Right renal pelvis (tissue), 4 donors: ENCODE data around the gene ZNF33B. TPM values are rescaled to one million over a fixed set of nuclear protein-coding genes. Genes with fewer than 3 reads are reported as not detected.
"Not testable (repeated sequence)": the region's sequence is repeated elsewhere in the genome, so short reads cannot be mapped to it uniquely, and the experiment has no call there.

Source experiments
- DNase-seq, 4 donors: peaks; one replicate each; pipeline ENCODE4 v3.0.0-alpha.2; 2013; ENCODE audit warnings: low read depth in 4 of 4, low spot score in 3 of 4, missing footprints in 1 of 4
- polyA plus RNA-seq, 4 donors: library from polyadenylated mRNA; unstranded; fragments of 120-200 nt; gene quantifications; one replicate each; pipeline ENCODE4 v1.2.1, GENCODE V29; 2013; ENCODE audit not compliant: insufficient read length in 4 of 4

The ZNF33B gene
- polyA plus RNA-seq = 10 to 100 TPM; 37.9 to 52.1 (median 44.5) TPM

DNA sequence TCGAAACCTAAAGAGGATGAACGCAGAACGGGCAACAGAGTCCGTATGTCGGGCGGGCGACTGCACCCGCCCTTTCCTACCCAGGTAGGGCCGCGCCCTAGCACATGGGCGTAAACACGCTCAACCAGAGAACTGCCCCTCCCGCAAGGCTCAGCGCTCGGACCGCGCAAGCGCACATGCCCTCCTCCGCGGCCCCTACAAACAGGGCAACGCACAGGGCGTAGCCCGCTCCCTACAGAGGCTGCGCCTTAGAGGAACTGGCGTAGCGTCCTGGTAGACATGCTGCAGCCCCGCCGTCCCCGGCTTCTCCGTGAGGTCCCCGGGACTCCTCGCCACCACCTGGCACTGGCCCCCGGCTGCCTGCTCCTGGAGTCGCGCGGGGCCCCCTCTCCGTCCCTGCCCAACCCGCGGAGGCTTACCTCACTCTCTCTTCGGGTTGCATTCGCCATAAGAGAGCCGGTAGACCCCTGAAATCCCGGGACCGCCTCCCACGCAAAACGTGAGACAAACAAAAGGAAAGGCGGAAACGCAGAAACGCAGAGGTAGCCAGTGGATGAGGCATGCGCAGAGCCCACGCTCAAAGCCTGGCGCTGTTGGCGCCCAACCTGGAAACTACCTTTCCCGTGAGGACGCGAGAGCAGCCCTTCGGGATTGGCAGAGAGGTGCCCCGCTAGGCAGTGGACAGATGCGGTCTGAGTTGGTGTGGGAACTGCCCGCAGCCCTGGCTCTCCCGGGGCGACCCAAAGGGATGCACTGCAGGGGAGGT lies at the start of gene ZNF33B:
Gene ZNF33B, minus strand, starts transcription at position 516 of the 766 bp plus-strand sequence. CDS start 1,642 bp downstream, outside the sequence.
- peak; percentile 83 to 91 (median 89) for DNase-seq

DNA sequence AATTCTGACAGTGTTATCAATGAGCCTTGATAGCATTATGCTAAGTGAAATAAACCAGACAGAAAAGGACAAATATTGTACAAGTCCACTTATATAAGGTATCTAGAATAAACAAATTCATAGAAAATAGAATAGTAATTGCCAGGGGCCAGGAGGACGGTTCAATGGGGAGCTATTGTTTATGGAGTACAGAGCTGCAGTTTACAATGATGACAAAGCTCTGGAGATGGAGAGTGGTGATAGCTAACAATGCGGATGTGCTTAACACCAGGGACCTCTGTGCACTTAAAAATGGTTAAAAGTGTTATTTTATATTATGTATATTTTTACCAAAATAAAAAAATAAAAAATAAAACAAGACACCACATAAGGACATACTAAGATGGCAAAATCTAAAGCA lies 46.1 kb upstream of the ZNF33B start:
- no peak for DNase-seq

DNA sequence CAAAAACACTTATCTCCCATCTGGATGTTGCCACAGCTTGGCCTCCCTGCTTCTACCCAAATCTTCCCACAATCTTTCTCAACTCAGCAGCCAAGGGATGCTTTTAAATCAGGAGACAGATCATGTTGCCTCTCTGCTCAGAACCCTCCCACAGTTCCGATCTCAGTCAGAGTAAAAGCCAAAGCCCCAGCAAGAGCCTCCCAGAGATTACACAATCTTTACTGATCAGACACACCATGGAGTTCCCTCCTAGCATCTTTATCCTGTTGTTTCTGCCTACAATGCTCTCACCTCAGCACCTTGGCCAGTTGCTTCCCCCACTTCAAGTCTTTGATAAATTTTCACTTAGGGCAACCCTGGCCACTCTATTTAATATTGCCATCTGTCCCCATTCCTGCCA lies 41.9 kb upstream of the ZNF33B start:
- DNase-seq = no peak

DNA sequence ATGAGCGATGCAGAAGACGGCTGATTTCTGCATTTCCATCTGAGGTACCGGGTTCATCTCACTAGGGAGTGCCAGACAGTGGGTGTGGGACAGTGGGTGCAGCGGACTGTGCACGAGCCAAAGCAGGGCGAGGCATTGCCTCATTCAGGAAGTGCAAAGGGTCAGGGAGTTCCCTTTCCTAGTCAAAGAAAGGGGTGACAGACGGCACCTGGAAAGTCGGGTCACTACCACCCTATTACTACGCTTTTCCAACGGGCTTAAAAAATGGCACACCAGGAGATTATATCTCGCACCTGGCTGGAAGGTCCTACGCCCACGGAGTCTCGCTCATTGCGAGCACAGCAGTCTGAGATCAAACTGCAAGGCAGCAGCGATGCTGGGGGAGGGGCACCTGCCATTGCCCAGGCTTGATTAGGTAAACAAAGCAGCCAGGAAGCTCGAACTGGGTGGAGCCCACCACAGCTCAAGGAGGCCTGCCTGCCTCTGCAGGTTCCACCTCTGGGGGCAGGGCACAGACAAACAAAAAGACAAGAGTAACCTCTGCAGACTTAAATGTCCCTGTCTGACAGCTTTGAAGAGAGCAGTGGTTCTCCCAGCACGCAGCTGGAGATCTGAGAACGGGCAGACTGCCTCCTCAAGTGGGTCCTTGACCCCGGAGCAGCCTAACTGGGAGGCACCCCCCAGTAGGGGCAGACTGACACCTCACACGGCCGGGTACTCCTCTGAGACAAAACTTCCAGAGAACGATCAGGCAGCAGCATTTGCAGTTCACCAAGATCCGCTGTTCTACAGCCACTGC lies 27.0 kb upstream of the ZNF33B start:
- not testable (repeated sequence) for DNase-seq

DNA sequence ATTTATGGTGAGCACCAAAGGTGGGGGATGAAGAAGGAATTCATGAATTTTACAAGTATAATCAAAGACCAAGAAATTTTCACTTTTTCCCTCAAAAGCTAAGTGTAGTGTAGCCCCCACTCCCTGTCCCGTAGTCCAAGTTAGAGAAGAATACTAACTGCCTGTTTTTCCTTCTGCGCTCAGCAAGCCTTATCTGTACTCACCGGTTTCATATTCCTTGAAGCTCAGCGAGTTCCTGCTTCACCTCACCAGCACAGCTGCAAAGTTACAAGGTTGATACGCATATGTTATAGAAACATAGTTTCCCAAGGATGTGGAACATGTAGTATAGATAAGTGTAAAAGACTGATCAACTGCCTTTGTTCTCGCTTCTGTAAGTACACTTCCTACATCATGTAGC lies 16.0 kb upstream of the ZNF33B start:
- DNase-seq = no peak

DNA sequence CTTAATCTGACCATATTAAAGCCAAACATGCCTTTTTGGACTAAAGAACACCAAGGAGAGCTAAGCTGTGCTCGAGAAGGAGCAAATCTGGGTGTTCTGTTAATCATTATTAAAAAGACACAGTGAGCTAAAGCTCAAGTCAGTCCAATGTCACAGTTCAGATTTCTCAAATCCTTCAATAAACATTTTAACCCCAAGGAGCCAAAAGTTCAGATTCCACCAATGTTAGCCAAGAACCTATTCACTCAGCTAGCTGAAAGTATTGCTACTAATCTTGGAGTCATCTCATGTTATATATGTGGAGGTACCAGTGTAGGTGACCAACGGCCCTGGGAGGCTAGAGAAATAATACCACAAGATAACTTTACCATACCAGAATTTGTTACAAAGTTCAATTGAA lies 14.5 kb upstream of the ZNF33B start:
- DNase-seq = no peak

DNA sequence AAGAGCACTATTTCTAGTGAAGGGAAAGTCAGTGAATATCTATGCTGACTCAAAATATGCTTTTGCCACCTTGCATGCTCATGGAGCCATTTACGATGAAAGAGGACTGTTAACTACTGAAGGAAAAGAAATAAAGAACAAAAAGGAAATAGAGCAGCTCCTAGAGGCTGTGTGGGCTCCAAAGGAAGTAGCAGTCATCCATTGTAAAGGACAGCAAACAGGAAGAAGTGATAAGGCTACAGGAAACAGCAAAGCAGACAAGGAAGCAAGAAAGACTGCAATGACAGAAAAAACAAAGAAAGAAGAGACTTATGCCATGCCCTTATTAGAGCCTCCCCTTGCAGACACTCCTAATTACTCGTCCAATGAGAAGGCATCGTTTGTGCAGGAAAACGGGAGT lies 12.0 kb upstream of the ZNF33B start:
- DNase-seq = no peak

DNA sequence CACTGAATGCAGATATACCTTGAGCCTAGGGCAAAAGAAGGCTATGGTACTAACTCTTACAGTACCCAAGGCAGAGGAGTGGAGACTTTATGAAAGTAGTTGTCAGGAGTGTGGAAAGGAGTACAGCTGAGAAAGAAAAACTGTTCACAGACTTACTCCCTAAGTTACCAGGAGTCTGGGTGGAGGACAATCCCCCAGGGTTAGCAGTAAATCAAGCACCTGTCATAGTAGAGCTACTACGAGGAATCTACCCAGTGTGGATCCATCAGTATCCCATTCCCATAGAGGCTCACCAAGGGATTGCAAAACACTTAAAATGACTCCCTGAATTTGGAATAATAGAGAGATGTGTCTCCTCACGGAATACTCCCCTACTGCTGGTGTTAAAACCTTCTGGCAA lies 10.1 kb upstream of the ZNF33B start:
- no peak for DNase-seq

DNA sequence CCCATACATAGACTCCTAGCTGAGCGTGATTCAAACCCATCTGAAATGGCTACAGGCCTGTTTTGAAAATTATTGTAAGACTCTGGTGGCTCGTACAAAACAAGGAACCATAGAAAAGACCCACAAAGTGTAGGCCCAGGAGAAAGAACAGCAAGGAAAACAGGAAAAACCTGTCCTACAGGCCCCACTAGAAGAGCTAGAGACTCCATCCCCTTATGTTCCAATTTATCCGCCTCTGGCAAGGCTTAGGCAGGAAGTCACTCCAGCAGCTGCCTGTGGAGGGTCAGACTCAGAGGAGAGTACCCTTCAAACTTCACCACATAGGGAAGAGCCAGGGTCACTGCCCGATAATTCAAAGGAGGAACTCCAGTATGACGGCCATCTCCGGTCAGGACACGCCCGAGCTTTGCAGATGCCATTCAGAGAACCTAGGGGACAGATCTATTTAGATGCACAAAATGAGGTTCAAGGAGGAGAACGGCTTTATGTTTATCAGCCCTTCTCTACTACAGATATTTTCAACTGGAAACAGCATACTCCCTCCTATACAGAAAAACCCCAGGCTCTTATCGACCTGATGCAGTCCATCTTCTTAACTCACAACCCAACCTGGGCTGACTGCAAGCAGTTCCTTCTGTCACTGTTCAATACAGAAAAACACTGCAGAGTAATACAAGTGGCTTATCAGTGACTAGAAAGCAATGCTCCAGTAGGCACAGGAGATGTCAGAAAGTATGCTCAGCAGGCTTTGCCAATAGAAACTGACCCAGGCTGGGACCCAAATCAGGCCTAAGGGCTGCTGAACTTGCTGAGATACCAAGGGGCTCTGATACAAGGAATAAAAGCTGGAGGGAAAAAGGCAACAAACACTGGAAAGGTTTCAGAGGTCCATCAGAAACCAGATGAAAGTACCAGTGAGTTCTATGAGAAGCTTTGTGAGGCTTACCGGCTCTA lies 8.6 kb upstream of the ZNF33B start:
- DNase-seq = peak in 2 of 4 donors; percentile 31 to 38

DNA sequence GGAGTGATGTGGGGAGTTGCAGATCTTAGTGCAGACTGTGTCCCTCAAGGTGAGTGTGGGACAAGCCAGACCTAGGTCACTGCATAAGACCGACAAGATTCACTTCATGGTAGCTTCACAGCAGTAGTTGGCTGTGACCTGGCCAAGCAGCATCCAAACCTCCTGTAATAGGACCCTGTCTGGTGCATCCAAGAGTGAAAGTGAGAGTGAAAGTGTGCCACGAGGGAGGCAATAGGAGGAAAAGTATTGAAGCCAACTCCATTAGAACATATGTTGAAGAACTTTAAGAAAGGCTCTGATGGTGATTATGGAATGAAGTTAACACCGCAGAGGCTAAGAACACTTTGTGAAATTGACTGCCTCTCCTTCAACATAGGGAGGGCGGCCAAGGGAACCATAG lies 7.8 kb upstream of the ZNF33B start:
- no peak for DNase-seq

DNA sequence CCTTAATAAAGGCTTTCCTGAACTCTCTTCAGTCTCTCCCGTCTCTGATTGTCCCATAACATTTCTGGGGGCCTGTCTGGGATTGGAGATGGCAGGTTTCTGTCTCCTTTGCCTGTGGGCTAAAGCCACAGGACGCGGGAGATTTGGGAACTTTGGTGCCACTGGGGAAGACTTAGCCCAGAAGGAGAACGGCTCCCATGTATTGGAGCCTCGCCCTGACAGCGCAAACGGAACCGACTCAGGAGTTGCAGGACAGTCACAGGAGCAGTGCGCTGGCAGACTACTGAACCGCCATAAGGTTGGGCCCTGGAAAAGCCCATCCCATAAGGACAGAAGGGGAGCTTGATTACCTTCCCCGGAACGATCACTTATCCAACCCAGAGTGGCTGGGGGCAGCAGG lies 7.1 kb upstream of the ZNF33B start:
- no peak for DNase-seq

DNA sequence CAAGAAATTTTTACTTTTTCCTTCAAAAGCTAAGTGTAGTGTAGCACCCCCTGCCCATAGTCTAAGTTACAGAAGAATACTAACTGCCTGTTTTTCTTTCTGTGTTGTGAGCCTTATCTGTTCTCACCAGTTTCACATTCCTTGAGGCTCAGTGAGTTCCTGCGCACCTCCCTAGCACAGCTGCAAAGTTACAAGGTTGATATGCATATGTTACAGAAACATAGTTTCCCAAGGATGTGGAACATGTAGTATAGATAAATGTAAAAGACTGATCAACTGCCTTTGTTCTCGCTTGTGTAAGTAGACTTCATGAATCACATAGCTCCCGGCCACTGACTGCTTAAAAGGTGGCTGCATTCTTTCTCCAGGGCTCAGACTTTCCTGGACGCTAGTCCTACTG lies 6.7 kb upstream of the ZNF33B start:
- DNase-seq = no peak

DNA sequence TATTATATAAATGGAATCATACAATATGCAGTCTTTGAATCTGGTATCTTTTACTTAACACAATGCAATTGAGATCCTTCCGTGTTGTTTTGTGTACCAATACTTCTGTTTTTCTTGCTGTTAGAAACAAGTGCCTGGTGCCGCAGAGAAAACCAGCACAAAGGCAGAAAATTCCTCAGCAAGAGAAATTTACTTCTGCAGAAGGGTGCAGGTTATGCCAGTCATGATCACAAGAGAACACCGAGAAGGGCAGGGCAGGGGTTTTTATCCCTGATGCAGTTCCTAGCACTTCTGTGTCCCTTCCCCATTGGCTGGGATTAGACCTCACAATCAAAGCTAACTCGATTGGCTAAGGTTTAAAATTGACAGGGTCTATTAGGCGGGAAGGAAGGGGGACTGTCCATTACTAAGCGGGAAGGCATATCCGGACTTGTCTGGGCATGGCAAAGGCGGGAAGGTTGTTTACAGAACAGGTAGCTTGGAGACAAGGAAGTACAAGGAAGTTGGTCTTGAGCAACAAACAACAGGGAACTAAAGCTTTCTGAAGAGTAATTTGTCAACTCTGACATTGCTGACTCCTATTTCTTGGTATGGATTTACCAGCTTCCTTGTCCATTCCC lies 2.4 kb upstream of the ZNF33B start:
- no peak for DNase-seq

DNA sequence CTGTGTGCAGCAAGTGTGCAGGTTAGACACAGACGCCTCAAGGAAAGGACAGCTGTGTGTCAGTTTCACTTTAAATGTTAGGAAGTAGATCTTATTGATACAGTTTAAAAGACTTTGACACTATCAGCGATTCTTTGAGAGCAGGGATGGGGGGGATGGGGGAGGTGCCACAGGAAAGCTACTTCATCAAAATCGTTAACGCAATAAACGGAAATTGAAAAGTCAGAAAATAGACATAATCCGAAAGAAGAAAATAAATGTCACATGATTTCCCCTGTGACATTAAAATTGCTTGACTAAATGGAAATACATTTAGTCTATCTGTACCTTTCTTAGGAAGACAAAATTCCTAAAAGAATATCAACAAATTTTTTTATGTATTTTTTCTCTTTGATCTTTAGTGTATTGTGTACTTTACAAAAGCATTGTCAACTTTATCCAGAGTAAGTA lies 476 bp upstream of the ZNF33B start:
- no peak for DNase-seq

DNA sequence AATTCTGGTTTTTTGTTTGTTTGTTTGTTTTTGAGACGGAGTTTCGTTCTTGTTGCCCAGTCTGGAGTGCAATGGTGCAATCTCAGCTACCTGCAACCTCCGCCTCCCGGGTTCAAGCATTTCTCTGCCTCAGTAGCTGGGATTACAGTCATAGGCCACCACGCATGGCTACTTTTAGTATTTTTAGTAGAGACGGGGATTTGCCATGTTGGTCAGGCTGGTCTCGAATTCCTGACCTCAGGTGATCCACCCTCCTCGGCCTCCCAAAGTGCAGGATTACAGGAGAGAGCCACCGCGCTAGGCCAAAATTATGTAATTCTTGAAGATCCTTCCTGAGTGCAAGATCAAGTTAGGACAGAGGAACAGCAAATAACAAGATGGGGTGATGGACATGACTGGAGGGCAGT lies 719 bp downstream of the ZNF33B start:
- DNase-seq = no peak

DNA sequence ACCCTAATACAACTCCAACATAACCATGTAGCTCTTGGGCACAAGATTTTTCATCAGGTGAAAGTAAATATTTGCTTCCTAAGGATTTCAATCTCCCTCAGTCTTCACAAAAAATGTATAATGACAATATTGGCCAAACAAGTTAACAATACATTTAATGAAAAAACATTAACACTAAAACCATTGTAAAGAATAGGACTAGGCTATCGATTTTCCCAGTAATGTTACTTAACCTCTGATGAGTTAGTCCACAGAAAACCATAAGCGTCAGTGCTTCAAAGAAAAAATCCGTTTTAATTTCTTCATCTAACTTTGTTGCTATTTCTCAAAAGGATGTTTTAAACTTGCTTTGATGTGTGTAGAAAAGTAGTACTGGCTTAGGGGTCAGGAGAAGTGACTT lies 1.2 kb downstream of the ZNF33B start:
- no peak for DNase-seq

DNA sequence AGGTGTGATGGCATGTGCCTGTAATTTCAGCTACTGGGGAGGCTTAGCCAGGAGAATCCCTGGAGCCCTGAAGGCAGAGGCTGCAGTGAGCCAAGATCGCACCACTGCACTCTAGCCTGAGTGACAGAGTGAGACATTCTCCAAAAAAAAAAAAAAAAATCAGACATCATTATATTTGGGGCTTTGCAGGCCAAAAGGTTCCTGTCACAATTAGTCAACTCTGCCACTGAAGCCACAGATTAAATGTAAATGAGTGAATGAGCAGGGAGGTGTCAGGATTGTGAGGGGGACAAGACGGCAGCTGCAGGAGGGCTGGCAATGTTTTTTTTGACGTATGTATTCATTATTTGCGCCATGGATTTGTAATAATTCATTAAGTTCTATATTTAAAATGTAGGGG lies 3.3 kb downstream of the ZNF33B start:
- DNase-seq = no peak

DNA sequence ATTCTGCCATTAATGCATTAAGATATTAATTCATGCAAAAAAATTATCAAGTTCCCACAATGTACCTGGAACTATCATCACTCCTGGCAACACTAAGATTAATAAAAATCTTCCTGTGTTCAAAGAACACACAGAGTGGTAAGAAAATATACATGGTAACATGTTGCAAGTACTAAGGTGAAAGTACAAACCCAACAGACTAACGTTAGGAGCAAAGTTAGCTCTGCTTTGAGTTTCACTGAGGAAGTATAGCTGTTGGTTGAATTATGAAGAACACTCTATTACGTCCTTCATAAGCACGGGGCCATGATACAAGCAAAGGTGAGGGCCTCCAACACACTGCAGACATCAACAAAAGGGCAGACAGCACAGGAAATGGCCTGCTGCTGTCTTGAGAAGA lies 5.8 kb downstream of the ZNF33B start:
- no peak for DNase-seq

DNA sequence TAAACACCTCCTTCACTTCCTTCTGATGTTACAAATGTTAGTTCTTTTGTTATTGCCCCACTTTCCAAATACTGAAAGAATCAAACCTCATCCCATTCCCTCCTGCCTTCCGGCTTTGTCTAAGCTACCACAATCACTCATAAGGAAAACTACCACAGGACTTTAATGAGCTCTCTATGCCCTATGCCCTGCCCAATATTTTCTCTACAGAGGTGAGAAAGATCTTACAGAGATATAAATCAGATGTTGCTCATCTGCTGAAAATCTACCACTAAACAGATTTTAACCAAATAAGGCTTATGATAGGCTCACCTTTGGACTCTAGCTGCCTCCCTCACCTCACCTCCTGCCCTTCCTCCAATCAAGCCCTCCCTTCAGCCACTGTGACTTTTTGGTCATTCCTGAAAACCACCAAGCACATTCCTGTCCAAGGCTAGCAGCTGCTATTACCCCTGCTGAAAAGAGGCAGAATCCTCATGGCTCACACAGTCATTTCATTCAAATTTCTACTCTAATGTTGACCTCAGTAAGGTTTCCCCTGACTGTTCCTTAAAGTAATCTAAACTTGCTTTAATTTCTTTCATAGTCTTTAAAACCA lies 7.7 kb downstream of the ZNF33B start:
- DNase-seq = no peak

DNA sequence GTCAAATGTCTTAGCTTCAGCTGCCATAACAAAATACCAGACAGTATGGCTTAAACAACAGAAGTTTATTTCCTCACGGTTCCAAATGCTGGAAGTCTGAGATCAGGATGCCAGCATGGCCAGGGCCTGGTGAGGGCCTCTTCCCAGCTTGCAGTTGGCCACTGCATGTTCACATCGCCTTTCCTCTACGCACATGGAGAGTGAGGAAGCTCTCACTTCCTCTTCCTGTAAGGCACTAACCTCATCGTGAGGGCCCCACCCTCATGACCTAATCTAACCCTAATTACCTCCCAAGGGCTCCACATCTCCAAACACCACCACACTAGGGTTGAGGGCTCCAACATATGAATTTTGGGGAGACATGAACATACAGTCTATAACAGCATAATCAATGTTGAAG lies 14.4 kb downstream of the ZNF33B start:
- no peak for DNase-seq
